ENCODE measurements around the gene SMOC2.

DNA sequence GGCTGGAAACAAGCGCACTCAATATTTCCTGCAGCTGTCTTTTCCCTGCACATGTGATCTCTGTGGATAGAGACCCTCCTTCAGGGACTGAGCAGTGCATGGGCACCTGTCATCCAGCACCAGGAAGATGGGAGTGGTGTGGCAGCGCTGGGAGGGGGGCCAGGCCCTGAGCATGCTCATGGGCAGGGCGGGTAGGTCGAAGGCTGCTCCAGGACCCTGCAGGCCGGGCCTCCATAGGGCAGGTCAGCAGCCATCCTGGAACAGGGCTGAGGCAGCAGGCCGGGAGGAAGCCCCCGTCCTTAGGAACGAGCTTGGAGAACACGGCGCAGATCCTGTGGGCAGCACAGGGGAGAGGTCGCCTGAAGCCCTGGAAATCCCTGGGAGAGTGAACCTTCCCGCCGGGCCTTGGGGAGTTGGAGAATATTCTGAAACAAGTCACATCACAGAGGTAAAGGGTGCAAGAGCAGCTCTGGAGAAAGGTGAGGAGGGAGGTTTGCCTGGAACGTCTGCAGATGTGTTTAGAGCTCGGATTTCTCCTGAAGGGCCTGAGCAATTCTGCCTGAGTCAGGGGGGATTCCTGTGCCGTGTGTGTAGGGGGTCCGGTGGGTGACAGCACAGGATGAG lies 133.2 kb downstream of the SMOC2 start:
- TF ChIP-seq CTCF (IDR thresholded peaks at IDR 0.05) (no peak), POLR2A (IDR thresholded peaks at IDR 0.05) (no peak), POLR2AphosphoS5 (IDR thresholded peaks at IDR 0.05) (no peak)

Data from prostate gland (tissue), 2 donors.